Mucosa of descending colon (tissue), 3 donors: ENCODE data around the gene CRMP1. TPM values are rescaled to one million over a fixed set of nuclear protein-coding genes. Genes with fewer than 3 reads are reported as not detected.

ENCODE experiments used
- ATAC-seq: fragments of 200-7000 bp; cut with Tn5 transposase; one replicate; pipeline ENCODE4 v1.9.1; 2020; ENCODE audit warnings: mild to moderate bottlenecking, moderate library complexity
- DNase-seq, 3 donors: peaks; one replicate each; pipeline ENCODE4 v3.0.0-alpha.2; 2020
- H3K36me3 ChIP-seq: fragments of 200-600 bp; one replicate; pipeline ENCODE4 v1.8.0; 2021; ENCODE audit warnings: low read depth, mild to moderate bottlenecking
- H3K4me1 ChIP-seq: fragments of 200-600 bp; one replicate; pipeline ENCODE4 v1.8.0; 2021; ENCODE audit warnings: low read depth, mild to moderate bottlenecking
- H3K4me3 ChIP-seq: fragments of 200-600 bp; one replicate; pipeline ENCODE4 v1.8.0; 2021; ENCODE audit warnings: mild to moderate bottlenecking
- H3K9me3 ChIP-seq: fragments of 200-600 bp; one replicate; pipeline ENCODE4 v1.8.0; 2021; ENCODE audit warnings: mild to moderate bottlenecking
- intact Hi-C, 2 donors: fragments of 100-400 bp; cut with DNase I in 1 of 2; cut with micrococcal nuclease in 1 of 2; formaldehyde crosslinking; loops; one replicate each; pipeline versions ENCODE4 v1.11.0 to v1.11.1; 2022; cut with DNase I, micrococcal nuclease
- total RNA-seq, 3 donors: library from RNA; stranded (reverse); fragmentation: NEBNext Ultra II Directional in 2 of 3; extraction: Animal tissue kit (Norgen Biotek cat#: 25700) in 2 of 3; gene quantifications; one replicate each; pipeline versions ENCODE4 v1.2.1 to v1.2.4, GENCODE V29; 2021 to 2023
- TF ChIP-seq, protein P1 (sequence below): fragments of 200-600 bp; IDR thresholded peaks from one replicate; pipeline ENCODE4 v1.8.0; 2022; ENCODE audit warnings: antibody characterized with exemption, mild to moderate bottlenecking
- donor health status: DM: no; HTN: no; CAD: no; lungs with moderate emphysema.
- donor health status: DM: no; HTN: no; CAD: no.
- donor health status: DM: no; HTN: yes; CAD: no.

Gene CRMP1
- total RNA-seq, 3 donors from 2014 or later = 0.58 to 4.4 (median 1.0) TPM

DNA sequence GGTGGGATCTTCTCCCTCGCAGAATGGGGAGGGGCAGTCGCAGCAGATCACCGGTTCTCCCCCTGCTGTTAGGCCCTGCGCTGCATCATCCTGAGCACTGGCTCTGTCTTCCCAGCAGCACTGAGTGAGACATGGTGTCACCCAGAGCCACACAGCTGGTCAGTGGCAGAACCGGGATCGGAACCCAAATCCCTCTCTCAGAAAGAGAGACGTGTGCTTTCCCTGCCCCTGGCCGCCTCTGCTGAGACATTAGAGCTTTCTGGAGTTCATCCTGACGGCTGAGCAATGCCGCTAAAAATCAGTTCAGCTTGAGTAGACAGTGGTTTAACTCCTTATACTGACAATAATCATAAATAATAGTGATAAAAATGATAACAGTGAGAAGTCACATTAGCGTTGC, 93.9 kb downstream of the CRMP1 start:
- Histone ChIP-seq H3K4me3 (no peak overlapping the region), H3K36me3 (no peaks in the 10 kb centered on the region), H3K4me1 (no peaks in the 10 kb centered on the region), H3K9me3 (no peaks in the 10 kb centered on the region)
- TF ChIP-seq, protein P1, sequence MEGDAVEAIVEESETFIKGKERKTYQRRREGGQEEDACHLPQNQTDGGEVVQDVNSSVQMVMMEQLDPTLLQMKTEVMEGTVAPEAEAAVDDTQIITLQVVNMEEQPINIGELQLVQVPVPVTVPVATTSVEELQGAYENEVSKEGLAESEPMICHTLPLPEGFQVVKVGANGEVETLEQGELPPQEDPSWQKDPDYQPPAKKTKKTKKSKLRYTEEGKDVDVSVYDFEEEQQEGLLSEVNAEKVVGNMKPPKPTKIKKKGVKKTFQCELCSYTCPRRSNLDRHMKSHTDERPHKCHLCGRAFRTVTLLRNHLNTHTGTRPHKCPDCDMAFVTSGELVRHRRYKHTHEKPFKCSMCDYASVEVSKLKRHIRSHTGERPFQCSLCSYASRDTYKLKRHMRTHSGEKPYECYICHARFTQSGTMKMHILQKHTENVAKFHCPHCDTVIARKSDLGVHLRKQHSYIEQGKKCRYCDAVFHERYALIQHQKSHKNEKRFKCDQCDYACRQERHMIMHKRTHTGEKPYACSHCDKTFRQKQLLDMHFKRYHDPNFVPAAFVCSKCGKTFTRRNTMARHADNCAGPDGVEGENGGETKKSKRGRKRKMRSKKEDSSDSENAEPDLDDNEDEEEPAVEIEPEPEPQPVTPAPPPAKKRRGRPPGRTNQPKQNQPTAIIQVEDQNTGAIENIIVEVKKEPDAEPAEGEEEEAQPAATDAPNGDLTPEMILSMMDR = no peak
- intact Hi-C loops = no loop called here
- ATAC-seq (no peak), DNase-seq (no peak)

DNA sequence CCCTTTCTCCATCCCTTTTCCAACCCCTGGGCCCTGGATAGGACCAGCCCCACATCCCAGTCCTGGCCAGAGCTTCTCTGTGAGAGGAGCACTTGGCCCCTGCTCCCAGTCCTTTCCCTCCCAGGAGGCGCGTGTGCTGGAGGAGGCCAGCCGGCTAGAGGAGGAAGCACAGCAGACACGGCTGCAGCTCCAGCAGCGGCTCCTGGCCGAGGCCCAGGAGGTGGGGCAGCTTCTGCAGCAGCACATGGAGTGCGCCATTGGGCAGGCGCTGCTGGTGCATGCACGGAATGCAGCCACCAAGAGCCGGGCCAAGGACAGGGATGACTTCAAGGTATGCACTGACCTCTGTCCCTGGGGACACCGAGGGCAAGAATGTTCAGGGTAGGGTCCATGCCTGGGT, 94.4 kb downstream of the CRMP1 start:
- intact Hi-C loops = no loop called here
- DNase-seq = no peak
- Histone ChIP-seq H3K9me3 (no peaks in the 10 kb centered on the region), H3K4me3 (no peak overlapping the region), H3K36me3 (no peaks in the 10 kb centered on the region), H3K4me1 (no peaks in the 10 kb centered on the region)
- ATAC-seq = no peak
- TF ChIP-seq, protein P1 = no peak

DNA sequence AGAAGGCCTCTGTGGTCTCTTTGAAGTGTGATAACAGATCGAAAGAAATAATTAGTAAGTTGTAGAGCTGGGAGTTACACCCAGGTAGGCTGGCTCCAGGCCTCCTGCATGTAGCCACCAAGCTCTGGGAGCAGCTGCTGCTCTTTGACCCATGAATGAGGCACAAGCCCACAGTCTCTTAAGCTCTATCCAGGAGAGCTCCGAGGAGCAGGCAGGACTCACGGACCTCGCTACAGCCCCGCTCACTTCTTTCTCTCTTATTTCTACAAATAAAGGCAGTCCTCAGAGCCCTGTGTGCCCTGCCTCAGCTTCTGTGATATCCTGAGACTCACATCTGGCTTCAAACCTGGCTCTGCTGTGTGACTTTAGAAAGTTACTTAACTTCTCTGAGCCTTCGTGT, 95.0 kb downstream of the CRMP1 start:
- ATAC-seq (no peak), DNase-seq (no peak)
- TF ChIP-seq, protein P1 = no peak
- no peaks in the 10 kb centered on the region for H3K36me3 ChIP-seq
- intact Hi-C loops = no loop called here
- no peaks in the 10 kb centered on the region for H3K9me3 ChIP-seq
- H3K4me3 ChIP-seq = no peak overlapping the region
- H3K4me1 ChIP-seq = no peaks in the 10 kb centered on the region

DNA sequence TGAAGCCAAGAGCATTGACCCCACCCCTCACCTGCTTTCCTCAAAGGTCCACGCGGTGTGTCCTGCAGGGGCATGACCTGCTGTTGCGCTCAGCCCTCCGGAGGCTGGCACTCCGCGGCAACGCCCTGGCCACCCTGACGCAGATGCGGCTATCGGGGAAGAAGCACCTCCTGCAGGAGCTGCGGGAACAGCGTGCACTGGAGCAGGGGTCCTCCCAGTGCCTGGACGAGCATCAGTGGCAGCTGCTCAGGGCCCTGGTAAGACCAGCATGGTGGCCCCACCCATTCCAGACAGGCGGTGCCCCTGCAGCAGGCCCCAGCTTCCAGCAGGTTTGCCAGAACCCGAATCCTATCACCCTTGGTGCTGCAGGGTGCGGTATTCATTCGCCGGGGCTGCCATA, 95.9 kb downstream of the CRMP1 start:
- TF ChIP-seq, protein P1 = no peak
- ATAC-seq (no peak), DNase-seq (no peak)
- no peaks in the 10 kb centered on the region for H3K36me3 ChIP-seq
- intact Hi-C loops = no loop called here
- H3K4me1 ChIP-seq = no peaks in the 10 kb centered on the region
- no peaks in the 10 kb centered on the region for H3K9me3 ChIP-seq
- H3K4me3 ChIP-seq = no peak overlapping the region

DNA sequence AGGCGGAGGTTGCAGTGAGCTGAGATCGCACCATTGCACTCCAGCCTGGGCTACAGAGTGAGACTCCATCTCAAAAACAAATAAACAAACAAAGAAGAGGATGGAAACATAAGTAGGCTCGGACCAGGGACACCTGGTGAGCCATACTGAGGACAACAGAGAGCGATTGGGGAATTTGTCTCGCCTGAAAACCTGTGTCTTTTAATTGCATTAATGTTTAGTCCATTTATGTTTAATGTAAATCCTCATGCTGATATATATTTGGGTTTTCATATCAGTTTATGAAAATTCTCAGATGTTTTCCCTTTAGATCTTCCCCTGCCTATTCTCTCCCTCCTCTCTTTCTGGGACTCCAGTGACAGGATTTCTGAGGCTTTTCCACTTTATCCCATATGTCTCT, 97.3 kb downstream of the CRMP1 start:
- Histone ChIP-seq H3K4me3 (no peak overlapping the region), H3K36me3 (no peaks in the 10 kb centered on the region), H3K4me1 (no peaks in the 10 kb centered on the region), H3K9me3 (no peaks in the 10 kb centered on the region)
- intact Hi-C loops = no loop called here
- TF ChIP-seq, protein P1 = no peak
- ATAC-seq = no peak
- no peak for DNase-seq

DNA sequence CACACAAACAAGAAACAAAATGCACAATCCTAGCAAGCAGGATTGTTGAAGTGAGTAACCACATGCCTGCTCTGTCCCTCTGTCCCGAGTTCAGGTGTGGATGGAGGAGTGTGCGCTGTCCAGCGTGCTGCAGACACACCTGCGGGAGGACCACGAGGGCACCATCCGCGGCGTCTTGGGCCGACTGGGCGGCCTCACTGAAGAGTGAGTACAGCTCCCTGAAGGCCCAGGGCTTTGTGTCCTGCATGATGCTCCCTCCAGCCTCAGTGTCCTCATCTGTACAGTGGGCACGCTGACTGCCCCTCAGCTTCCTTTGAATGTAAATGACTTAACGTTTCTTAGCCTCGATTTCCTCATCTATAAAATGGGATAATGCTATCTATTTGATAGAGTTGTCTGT, 99.4 kb downstream of the CRMP1 start:
- intact Hi-C loops = no loop called here
- H3K9me3 ChIP-seq = no peaks in the 10 kb centered on the region
- H3K36me3 ChIP-seq = no peaks in the 10 kb centered on the region
- DNase-seq (no peak), ATAC-seq (no peak)
- no peaks in the 10 kb centered on the region for H3K4me1 ChIP-seq
- no peak overlapping the region for H3K4me3 ChIP-seq
- TF ChIP-seq, protein P1 = no peak
